K562 (cell line): ENCODE measurements around the gene PURA. TPM values are rescaled to one million over a fixed set of nuclear protein-coding genes. Genes with fewer than 3 reads are reported as not detected.

ENCODE experiments used
- ARID1B ChIP-seq: fragments of 450-650 bp; IDR thresholded peaks from 2 replicates; pipeline ENCODE4 v1.6.1; 2016; ENCODE audit warnings: antibody characterized with exemption, mild to moderate bottlenecking, inconsistent platforms
- CBFA2T2 ChIP-seq: fragments of 450-650 bp; conservative IDR thresholded peaks from 2 replicates; pipeline ENCODE4 v1.6.1; 2017; ENCODE audit warnings: mild to moderate bottlenecking
- DACH1 ChIP-seq: fragments of 450-650 bp; IDR thresholded peaks from 2 replicates; pipeline ENCODE4 v1.6.1; 2018; ENCODE audit not compliant: partially characterized antibody
- DPF2 ChIP-seq: fragments of 450-650 bp; IDR thresholded peaks from 2 replicates; pipeline ENCODE4 v1.6.1; 2016
- E2F5 ChIP-seq: sonication (generic); formaldehyde crosslinking; IDR thresholded peaks from 2 replicates; pipeline ENCODE4 v1.8.0; 2022; ENCODE audit warnings: mild to moderate bottlenecking, missing genetic modification reagents
- FOSL1 ChIP-seq: fragments of 200-800 bp; sonication (Bioruptor generic); conservative IDR thresholded peaks from 2 replicates; pipeline ENCODE4 v1.6.1; 2016; ENCODE audit warnings: missing genetic modification characterization, missing compliant biosample characterization
- FOXA1 ChIP-seq: fragments of 450-650 bp; IDR thresholded peaks from 2 replicates; pipeline ENCODE4 v1.6.1; 2016; ENCODE audit warnings: mild to moderate bottlenecking, borderline replicate concordance
- GMEB1 ChIP-seq: fragments of 250-450 bp; sonication (Bioruptor Pico); IDR thresholded peaks from 2 replicates; pipeline ENCODE4 v1.4.0; 2020; ENCODE audit warnings: mild to moderate bottlenecking
- HDGF ChIP-seq: fragments of 450-650 bp; IDR thresholded peaks from 2 replicates; pipeline ENCODE4 v1.6.1; 2016
- KAT7 ChIP-seq: sonication (generic); formaldehyde crosslinking; IDR thresholded peaks from 2 replicates; pipeline ENCODE4 v1.8.0; 2022; ENCODE audit warnings: missing genetic modification reagents, mild to moderate bottlenecking, borderline replicate concordance
- LCOR ChIP-seq: sonication (generic); formaldehyde crosslinking; IDR thresholded peaks from 2 replicates; pipeline ENCODE4 v1.8.0; 2022; ENCODE audit warnings: mild to moderate bottlenecking, missing genetic modification reagents
- RREB1 ChIP-seq: fragments of 250-450 bp; sonication (Bioruptor Pico); IDR thresholded peaks from 2 replicates; pipeline ENCODE4 v1.4.0; 2020
- SMARCE1 ChIP-seq: fragments of 450-650 bp; IDR thresholded peaks from 2 replicates; pipeline ENCODE4 v1.7.1; 2016; ENCODE audit warnings: mild to moderate bottlenecking
- ZBTB9 ChIP-seq: fragments of 450-650 bp; formaldehyde crosslinking; IDR thresholded peaks from 2 replicates; pipeline ENCODE4 v1.4.0; 2020; ENCODE audit warnings: mild to moderate bottlenecking, moderate library complexity
- ZNF609 ChIP-seq: sonication (generic); formaldehyde crosslinking; IDR thresholded peaks from 2 replicates; pipeline ENCODE4 v1.8.1; 2023; ENCODE audit warnings: missing genetic modification reagents, mild to moderate bottlenecking, borderline replicate concordance
- polyA plus RNA-seq, 8 experiments: library from polyadenylated mRNA; depleted of rRNA in 4 of 8; stranded (reverse) in 5 of 8; unstranded in 3 of 8; fragments of >200 nt; fragmentation: Nextera tagmentation in 2 of 8; fragmentation: Illumina TruSeq in 1 of 8; extraction: Ambion mirVana in 2 of 8; extraction: Trizol in 1 of 8; gene quantifications; 2 replicates each; pipeline versions ENCODE4 v1.2.1 to v1.2.3, GENCODE V29; 2011 to 2014; ENCODE audit warnings: inconsistent platforms in 1 of 8, missing spikeins in 1 of 8
- total RNA-seq, 7 experiments: library from RNA; depleted of rRNA in 6 of 7; stranded (reverse); fragments of >200 nt in 6 of 7; fragmentation: Illumina TruSeq in 2 of 7; extraction: Trizol in 2 of 7; gene quantifications; 2 replicates each; pipeline versions ENCODE4 v1.2.1 to v1.2.3, GENCODE V29; 2011 to 2021; ENCODE audit warnings: low replicate concordance in 1 of 7

The PURA gene
- total and polyA plus RNA-seq, 9 of the 15 experiments (the other 6 are each of a cell fraction or from before 2014, with no cell fraction given): 3.2 to 11.1 (median 5.4) TPM

GRCh38 chr5:140168371-140168770 lies 54.5 kb downstream of the PURA start (continued):
- TF ChIP-seq ZNF609: no peak
- TF ChIP-seq DACH1: no peak
- no peak for TF ChIP-seq HDGF
- TF ChIP-seq LCOR (CRISPR knock-in tag): 0 out of 2 replicates have a peak, but pooled peaks have one; percentile 41
- peak; percentile 81 for TF ChIP-seq DPF2
- no peak for TF ChIP-seq KAT7 (CRISPR knock-in tag)
- no peak for TF ChIP-seq RREB1
- TF ChIP-seq ZBTB9 (CRISPR knock-in tag): no peak
- TF ChIP-seq E2F5 (CRISPR knock-in tag): no peak
- TF ChIP-seq FOXA1: no peak
- TF ChIP-seq GMEB1 (CRISPR knock-in tag): no peak
- 0 out of 2 replicates have a peak, but pooled peaks have one; percentile 15 for TF ChIP-seq FOSL1 (tag)
- peak; percentile 59 for TF ChIP-seq CBFA2T2
- peak; percentile 86 for TF ChIP-seq SMARCE1
- peak; percentile 82 for TF ChIP-seq ARID1B
